BLaER1 treated with 17β-estradiol and CSF1 and Interleukin-3, amounts not matched to agents 10 nM and 100 nM (cell line): ENCODE results near the gene PPP1R2.

ENCODE experiments used
- H3K27ac ChIP-seq, 11 experiments: shearing (Covaris generic); formaldehyde crosslinking; 2 replicates each; pipeline ENCODE4 v1.8.1; 2022
- H3K27me3 ChIP-seq, 11 experiments: shearing (Covaris generic); formaldehyde crosslinking; 2 replicates each; pipeline ENCODE4 v1.8.1; 2022
- H3K36me3 ChIP-seq, 11 experiments: shearing (Covaris generic); formaldehyde crosslinking; 2 replicates each; pipeline ENCODE4 v1.8.1; 2022
- H3K4me1 ChIP-seq, 10 experiments: shearing (Covaris generic); formaldehyde crosslinking; 2 replicates each; pipeline ENCODE4 v1.8.1; 2022
- H3K4me2 ChIP-seq, 11 experiments: shearing (Covaris generic); formaldehyde crosslinking; 2 replicates each; pipeline ENCODE4 v1.8.1; 2022
- H3K4me3 ChIP-seq, 10 experiments: shearing (Covaris generic); formaldehyde crosslinking; 2 replicates each; pipeline ENCODE4 v1.8.1; 2022
- H3K9ac ChIP-seq, 11 experiments: shearing (Covaris generic); formaldehyde crosslinking; 2 replicates each; pipeline ENCODE4 v1.8.1; 2022
- H3K9me3 ChIP-seq, 11 experiments: shearing (Covaris generic); formaldehyde crosslinking; replicated peaks in 1 of 11; 2 replicates each; pipeline ENCODE4 v1.8.1; 2022
- H4K20me1 ChIP-seq, 11 experiments: shearing (Covaris generic); formaldehyde crosslinking; 2 replicates each; pipeline ENCODE4 v1.8.1; 2022
- Cebpa-rat ChIP-seq, 11 experiments: shearing (Covaris generic); IDR thresholded peaks; 2 replicates each; pipeline ENCODE4 v1.8.1; 2022

The PPP1R2 gene

GRCh38 chr3:195558602-195559001 is 15.5 kb upstream of the PPP1R2 start:
- H3K9ac ChIP-seq = no peak overlapping the region
- no peak overlapping the region for H3K4me2 ChIP-seq
- no peaks in the 10 kb centered on the region for H3K36me3 ChIP-seq
- no peaks in the 10 kb centered on the region for H3K27me3 ChIP-seq
- no peak for TF ChIP-seq Cebpa-rat (IDR thresholded peaks at IDR 0.05)
- H3K27ac ChIP-seq = no peak overlapping the region
- no peaks in the 10 kb centered on the region for H4K20me1 ChIP-seq
- H3K4me3 ChIP-seq = no peak overlapping the region
- H3K9me3 ChIP-seq = no peaks in the 10 kb centered on the region; a peak in 1 of 22 replicates
- H3K4me1 ChIP-seq = 0 out of 20 replicates have a peak, but pooled peaks cover 0 to 4% (median 0%) of the 10 kb centered on the region in 10 experiments

GRCh38 chr3:195557322-195557721 is 14.2 kb upstream of the PPP1R2 start:
- Histone ChIP-seq H4K20me1 (no peaks in the 10 kb centered on the region), H3K4me2 (no peak overlapping the region), H3K4me3 (no peak overlapping the region), H3K36me3 (no peaks in the 10 kb centered on the region), H3K4me1 (0 out of 20 replicates have a peak, but pooled peaks cover 0 to 4% (median 0%) of the 10 kb centered on the region in 10 experiments), H3K9me3 (no peaks in the 10 kb centered on the region; a peak in 1 of 22 replicates), H3K27ac (no peak overlapping the region), H3K27me3 (no peaks in the 10 kb centered on the region), H3K9ac (no peak overlapping the region)
- TF ChIP-seq Cebpa-rat (IDR thresholded peaks at IDR 0.05) = no peak

GRCh38 chr3:195556390-195556789 is 13.3 kb upstream of the PPP1R2 start:
- no peaks in the 10 kb centered on the region for H3K9me3 ChIP-seq
- no peak for TF ChIP-seq Cebpa-rat (IDR thresholded peaks at IDR 0.05)
- no peak overlapping the region for H3K4me2 ChIP-seq
- H3K4me1 ChIP-seq = peaks cover 0 to 8% (median 5%) of the 10 kb centered on the region in 10 experiments; a peak in 11 of 20 replicates
- H3K27ac ChIP-seq = no peak overlapping the region
- H3K4me3 ChIP-seq = no peak overlapping the region
- no peaks in the 10 kb centered on the region for H3K36me3 ChIP-seq
- peaks cover 0 to 4% (median 0%) of the 10 kb centered on the region in 11 experiments; a peak in 2 of 22 replicates for H3K27me3 ChIP-seq
- H3K9ac ChIP-seq = no peak overlapping the region
- H4K20me1 ChIP-seq = no peaks in the 10 kb centered on the region

- H3K4me2 ChIP-seq = no peak overlapping the region
These were observed 12.0 kb upstream of the PPP1R2 start for GRCh38 chr3:195555110-195555509.

GRCh38 chr3:195554458-195554857 is 11.3 kb upstream of the PPP1R2 start:
- no peak overlapping the region for H3K4me2 ChIP-seq
- H3K9me3 ChIP-seq = no peaks in the 10 kb centered on the region
- no peaks in the 10 kb centered on the region for H4K20me1 ChIP-seq
- peaks cover 13 to 27% (median 24%) of the 10 kb centered on the region in 10 experiments for H3K4me1 ChIP-seq
- H3K27ac ChIP-seq = no peak overlapping the region
- no peak overlapping the region for H3K4me3 ChIP-seq
- TF ChIP-seq Cebpa-rat (IDR thresholded peaks at IDR 0.05) = no peak
- H3K9ac ChIP-seq = no peak overlapping the region
- no peaks in the 10 kb centered on the region for H3K36me3 ChIP-seq
- peaks cover 0 to 13% (median 0%) of the 10 kb centered on the region in 11 experiments; a peak in 3 of 22 replicates for H3K27me3 ChIP-seq

More at GRCh38 chr3:195555110-195555509, 12.0 kb upstream of the PPP1R2 start:
- no peaks in the 10 kb centered on the region for H3K9me3 ChIP-seq
- H3K4me1 ChIP-seq = peaks cover 9 to 20% (median 17%) of the 10 kb centered on the region in 10 experiments
- no peak for TF ChIP-seq Cebpa-rat (IDR thresholded peaks at IDR 0.05)
- peaks cover 0 to 10% (median 0%) of the 10 kb centered on the region in 11 experiments; a peak in 2 of 22 replicates for H3K27me3 ChIP-seq
- H3K36me3 ChIP-seq = no peaks in the 10 kb centered on the region
- no peak overlapping the region for H3K4me3 ChIP-seq
- no peak overlapping the region for H3K9ac ChIP-seq
- no peak overlapping the region for H3K27ac ChIP-seq
- no peaks in the 10 kb centered on the region for H4K20me1 ChIP-seq

- H3K9me3 ChIP-seq = no peaks in the 10 kb centered on the region
- no peak overlapping the region for H3K9ac ChIP-seq
- H4K20me1 ChIP-seq = no peaks in the 10 kb centered on the region
- TF ChIP-seq Cebpa-rat (IDR thresholded peaks at IDR 0.05) = no peak
- peaks cover 20 to 33% (median 25%) of the 10 kb centered on the region in 10 experiments for H3K4me1 ChIP-seq
- H3K4me3 ChIP-seq = no peak overlapping the region
- no peaks in the 10 kb centered on the region for H3K36me3 ChIP-seq
- H3K27ac ChIP-seq = no peak overlapping the region
- no peak overlapping the region for H3K4me2 ChIP-seq
- peaks cover 0 to 13% (median 0%) of the 10 kb centered on the region in 11 experiments; a peak in 3 of 22 replicates for H3K27me3 ChIP-seq
These were observed 10.1 kb upstream of the PPP1R2 start for GRCh38 chr3:195553268-195553667.

- Histone ChIP-seq H3K36me3 (no peaks in the 10 kb centered on the region), H3K4me1 (peaks cover 21 to 37% (median 29%) of the 10 kb centered on the region in 10 experiments), H3K4me2 (peak overlapping the region in 10 of 11 experiments; percentile 45 to 90 (median 77); a peak in 17 of 22 replicates), H3K27me3 (peaks cover 0 to 13% (median 0%) of the 10 kb centered on the region in 11 experiments; a peak in 3 of 22 replicates), H3K9me3 (no peaks in the 10 kb centered on the region), H3K4me3 (no peak overlapping the region), H3K27ac (no peak overlapping the region), H3K9ac (0 out of 22 replicates have a peak overlapping the region, but pooled peaks of 1 of the 11 experiments have one; percentile 7), H4K20me1 (no peaks in the 10 kb centered on the region)
- TF ChIP-seq Cebpa-rat (IDR thresholded peaks at IDR 0.05) = no peak
These were observed 8.4 kb upstream of the PPP1R2 start for GRCh38 chr3:195551381-195551978.

GRCh38 chr3:195550723-195551122 is 7.6 kb upstream of the PPP1R2 start:
- H3K27ac ChIP-seq = peak overlapping the region in 1 of 11 experiments; percentile 31; a peak in 1 of 22 replicates
- H3K9ac ChIP-seq = peak overlapping the region in 2 of 11 experiments; percentile 27 to 30; a peak in 2 of 22 replicates
- peaks cover 29 to 44% (median 37%) of the 10 kb centered on the region in 10 experiments for H3K4me1 ChIP-seq
- H3K9me3 ChIP-seq = no peaks in the 10 kb centered on the region
- no peak overlapping the region for H3K4me3 ChIP-seq
- no peaks in the 10 kb centered on the region for H3K36me3 ChIP-seq
- TF ChIP-seq Cebpa-rat (IDR thresholded peaks at IDR 0.05) = no peak
- H4K20me1 ChIP-seq = no peaks in the 10 kb centered on the region
- H3K27me3 ChIP-seq = peaks cover 0 to 13% (median 0%) of the 10 kb centered on the region in 11 experiments; a peak in 3 of 22 replicates
- peak overlapping the region; percentile 45 to 90 (median 77); a peak in 21 of 22 replicates for H3K4me2 ChIP-seq

- Histone ChIP-seq H3K9ac (peak overlapping the region in 3 of 11 experiments; percentile 1 to 26 (median 4); a peak in 1 of 22 replicates), H3K4me3 (no peak overlapping the region), H3K4me2 (peak overlapping the region; percentile 45 to 90 (median 77))
These were observed 6.9 kb upstream of the PPP1R2 start for GRCh38 chr3:195549931-195550519.

More at GRCh38 chr3:195549931-195550519, 6.9 kb upstream of the PPP1R2 start:
- no peaks in the 10 kb centered on the region for H4K20me1 ChIP-seq
- H3K36me3 ChIP-seq = no peaks in the 10 kb centered on the region
- H3K27me3 ChIP-seq = peaks cover 0 to 13% (median 0%) of the 10 kb centered on the region in 11 experiments; a peak in 3 of 22 replicates
- no peak overlapping the region for H3K27ac ChIP-seq
- peak in 1 of 11 experiments; percentile 56; a peak in 1 of 22 replicates for TF ChIP-seq Cebpa-rat (IDR thresholded peaks at IDR 0.05)
- peaks cover 34 to 48% (median 43%) of the 10 kb centered on the region in 10 experiments for H3K4me1 ChIP-seq
- no peaks in the 10 kb centered on the region for H3K9me3 ChIP-seq
